Adrenal gland (tissue), 12 donors: ENCODE data around the gene FGGY. TPM values are rescaled to one million over a fixed set of nuclear protein-coding genes. Genes with fewer than 3 reads are reported as not detected.

Experiments
- DNase-seq, 7 donors: peaks; one replicate each; pipeline ENCODE4 v3.0.0-alpha.2; 2019 to 2020
- H3K27ac ChIP-seq, 5 donors: fragments of 200-600 bp; sonication (generic) in 4 of 5; 1 replicate in 3 of 5; 2 replicates in 2 of 5; pipeline versions ENCODE4 v1.5.1 to v1.8.0; 2016 to 2020; ENCODE audit warnings: mild to moderate bottlenecking in 1 of 5
- H3K27me3 ChIP-seq: fragments of 200-600 bp; 2 replicates; pipeline ENCODE4 v1.8.0; 2021
- H3K36me3 ChIP-seq, 2 donors: fragments of 200-600 bp; replicated peaks in 1 of 2; 1 replicate in 1 of 2; 2 replicates in 1 of 2; pipeline versions ENCODE4 v1.5.1 to v1.8.0; 2018 to 2022
- H3K4me1 ChIP-seq, 2 donors: fragments of 200-600 bp; replicated peaks in 1 of 2; 1 replicate in 1 of 2; 2 replicates in 1 of 2; pipeline versions ENCODE4 v1.5.1 to v1.8.0; 2018 to 2021
- H3K4me3 ChIP-seq, 4 donors: fragments of 200-600 bp; sonication (generic) in 3 of 4; one replicate each; pipeline ENCODE4 v1.5.1; 2016 to 2018
- H3K9me3 ChIP-seq, 3 donors: fragments of 200-600 bp; sonication (generic) in 1 of 3; replicated peaks in 1 of 3; 1 replicate in 2 of 3; 2 replicates in 1 of 3; pipeline versions ENCODE4 v1.5.1 to v1.8.0; 2016 to 2021
- CTCF ChIP-seq, 6 experiments: fragments of 450-650 bp in 4 of 6; fragments of 200-600 bp in 2 of 6; sonication (generic) in 1 of 6; IDR thresholded peaks; 1 replicate in 5 of 6; 2 replicates in 1 of 6; pipeline versions ENCODE4 v1.5.1 to v1.8.0; 2016 to 2021; ENCODE audit warnings: antibody characterized with exemption in 6 of 6, mild to moderate bottlenecking in 2 of 6, moderate library complexity in 1 of 6
- POLR2A ChIP-seq, 2 donors: fragments of 450-650 bp; IDR thresholded peaks; one replicate each; pipeline ENCODE4 v1.6.1; 2017; ENCODE audit warnings: antibody characterized with exemption in 2 of 2, mild to moderate bottlenecking in 2 of 2, moderate library complexity in 1 of 2
- WGBS, 4 donors: extraction: QIAGEN DNeasy Blood & Tissue Kit in 2 of 4; methylation state at CpG; one replicate each; pipeline versions ENCODE4 v1.1.5 to v1.1.7; 2013 to 2017; 5-methylcytosine and 5-hydroxymethylcytosine counted together
- intact Hi-C, 2 donors: fragments of 100-400 bp; cut with DNase I; formaldehyde crosslinking; loops; one replicate each; pipeline versions ENCODE4 v1.14.1 to v1.15.0; 2022 to 2023
- polyA plus RNA-seq, 3 donors: library from polyadenylated mRNA; stranded (reverse); fragments of 200-250 nt in 2 of 3; fragments of 350-450 nt in 1 of 3; fragmentation: Illumina TruSeq in 1 of 3; extraction: RNeasy Lipid Tissue Mini Kit (QIAGEN cat#74804) in 1 of 3; gene quantifications; one replicate each; pipeline ENCODE4 v1.2.3, GENCODE V29; 2013 to 2014
- total RNA-seq, 9 donors: library from RNA; depleted of rRNA in 4 of 9; stranded (reverse); fragments of >200 nt in 4 of 9; fragments of 120-200 nt in 1 of 9; fragmentation: NEBNext Ultra II Directional in 1 of 9; extraction: Animal tissue kit (Norgen Biotek cat#: 25700) in 1 of 9; gene quantifications; one replicate each; pipeline versions ENCODE4 v1.1.0 to v1.2.4, GENCODE V29; 2013 to 2023
- donor health status: healthy with polysubstance abuse.
- donor health status: Bipolar disorder and iron deficiency.
- donor health status: DM: yes; HTN: yes; CAD: no.
- donor health status: DM: no; HTN: no; CAD: no.
- donor health status: DM: no; HTN: no; CAD: no.
- donor health status: DM: yes; HTN: yes; CAD: no.

The FGGY gene
- total and polyA plus RNA-seq, 12 donors = 7.4 to 75.5 (median 35.0) TPM

DNA sequence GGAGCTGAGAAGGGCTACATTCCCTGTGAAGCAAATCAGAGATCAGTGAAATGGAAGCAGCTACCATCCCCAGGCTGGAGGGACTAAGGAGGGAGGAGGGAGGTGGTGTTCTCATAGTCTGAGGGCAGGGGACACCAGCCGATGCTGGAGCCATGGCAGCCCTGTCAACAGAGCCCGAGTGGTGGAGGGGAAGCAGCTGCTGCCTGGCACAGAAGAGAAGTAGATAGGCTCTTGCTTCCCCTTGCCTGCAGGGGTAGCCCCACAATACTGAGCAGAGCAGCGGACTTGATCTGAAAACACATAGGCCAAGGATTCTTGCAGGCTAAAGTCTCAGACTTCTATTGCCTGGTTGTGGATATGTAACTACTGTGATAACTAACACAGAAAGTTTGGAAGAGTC is 255.1 kb downstream of the FGGY start:
- Histone ChIP-seq H3K27ac (no peak overlapping the region), H3K36me3 (no peaks in the 10 kb centered on the region), H3K9me3 (no peaks in the 10 kb centered on the region), H3K4me3 (no peak overlapping the region), H3K4me1 (peaks cover 10 to 21% of the 10 kb centered on the region in 2 donors), H3K27me3 (no peaks in the 10 kb centered on the region)
- no peak for TF ChIP-seq CTCF (IDR thresholded peaks at IDR 0.05)
- TF ChIP-seq POLR2A (IDR thresholded peaks at IDR 0.05) = no peak
- WGBS, 4 donors = 81 to 92% (median 86%) methylated on average over 2 to 3 of the region's 3 CpGs
- intact Hi-C loops = no loop called here
- DNase-seq = no peak

DNA sequence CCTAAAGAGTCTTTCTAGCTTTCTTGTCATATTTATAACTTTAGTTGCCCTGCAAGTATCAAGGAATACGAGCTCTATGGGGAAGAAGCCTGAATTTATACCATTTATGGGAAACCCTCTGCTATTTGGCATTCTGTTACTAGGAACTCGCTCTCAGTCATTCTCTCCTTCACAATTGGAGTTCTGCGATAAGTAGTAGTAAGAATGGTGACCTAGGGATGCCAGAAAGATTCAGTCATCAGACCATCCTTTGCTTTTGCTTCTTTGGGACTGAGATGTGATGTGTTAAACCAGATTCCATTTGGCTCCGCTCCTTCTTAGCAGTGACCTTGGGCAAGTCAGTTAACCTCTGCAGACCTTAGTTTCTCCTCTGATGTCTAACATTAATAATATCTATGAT is 256.5 kb downstream of the FGGY start:
- TF ChIP-seq CTCF (IDR thresholded peaks at IDR 0.05) (no peak), POLR2A (IDR thresholded peaks at IDR 0.05) (no peak)
- Histone ChIP-seq H3K27me3 (no peaks in the 10 kb centered on the region), H3K9me3 (no peaks in the 10 kb centered on the region), H3K27ac (peak overlapping the region in 1 of 5 donors; percentile 54), H3K4me3 (no peak overlapping the region), H3K4me1 (peaks cover 10 to 21% of the 10 kb centered on the region in 2 donors), H3K36me3 (no peaks in the 10 kb centered on the region)
- intact Hi-C loops = no loop called here
- WGBS, 4 donors = 69 to 78% (median 73%) methylated on average over 4 of the region's 4 CpGs
- no peak for DNase-seq

GRCh38 chr1:59554011-59554663 is 257.2 kb downstream of the FGGY start:
- Histone ChIP-seq H3K4me1 (peaks cover 10 to 21% of the 10 kb centered on the region in 2 donors), H3K9me3 (no peaks in the 10 kb centered on the region), H3K4me3 (no peak overlapping the region), H3K27ac (peak overlapping the region in 2 of 5 donors; percentile 18 to 54), H3K36me3 (no peaks in the 10 kb centered on the region), H3K27me3 (no peaks in the 10 kb centered on the region)
- WGBS, 4 donors = 64 to 73% (median 70%) methylated on average over 8 of the region's 8 CpGs
- DNase-seq = peak in 4 of 7 donors; percentile 26 to 79 (median 58)
- intact Hi-C loops = no loop called here
- no peak for TF ChIP-seq CTCF (IDR thresholded peaks at IDR 0.05)
- TF ChIP-seq POLR2A (IDR thresholded peaks at IDR 0.05) = no peak

GRCh38 chr1:59554752-59555151 is 257.9 kb downstream of the FGGY start:
- Histone ChIP-seq H3K4me1 (peaks cover 9 to 19% of the 10 kb centered on the region in 2 donors), H3K36me3 (no peaks in the 10 kb centered on the region), H3K9me3 (no peaks in the 10 kb centered on the region), H3K4me3 (no peak overlapping the region), H3K27ac (peak overlapping the region in 2 of 5 donors; percentile 18 to 54), H3K27me3 (no peaks in the 10 kb centered on the region)
- no peak for TF ChIP-seq POLR2A (IDR thresholded peaks at IDR 0.05)
- no peak for TF ChIP-seq CTCF (IDR thresholded peaks at IDR 0.05)
- 75 to 84% (median 82%) methylated on average over 4 of the region's 4 CpGs for WGBS, 4 donors
- intact Hi-C loops = no loop called here
- DNase-seq = no peak
